ENCODE results near the gene SLC52A3. TPM values are rescaled to one million over a fixed set of nuclear protein-coding genes. Genes with fewer than 3 reads are reported as not detected.

Gene SLC52A3
- total RNA-seq, 4 donors from 2014 or later: 0.15 to 8.5 (median 2.2) TPM

- no peaks in the 10 kb centered on the region for H3K9me3 ChIP-seq
- no peaks in the 10 kb centered on the region for H3K27me3 ChIP-seq
- DNase-seq (ENCODE audit: low spot score in 2 of 2): no peak
- WGBS: 68% methylated on average over 1 of the region's 1 CpG
- no peak overlapping the region for H3K27ac ChIP-seq
- no peaks in the 10 kb centered on the region for H3K36me3 ChIP-seq
- TF ChIP-seq CTCF (IDR thresholded peaks at IDR 0.05) (no peak), POLR2AphosphoS5 (IDR thresholded peaks at IDR 0.05) (no peak), EP300 (IDR thresholded peaks at IDR 0.05) (no peak), POLR2A (IDR thresholded peaks at IDR 0.05) (no peak)
- no peak overlapping the region for H3K4me3 ChIP-seq
- H3K4me1 ChIP-seq: no peaks in the 10 kb centered on the region
Measured at GRCh38 chr20:766906-767305, 1.4 kb downstream of the SLC52A3 start.

- Histone ChIP-seq H3K27me3 (peaks cover 17% of the 10 kb centered on the region), H3K27ac (no peak overlapping the region), H3K9me3 (no peaks in the 10 kb centered on the region), H3K4me1 (no peaks in the 10 kb centered on the region), H3K36me3 (no peaks in the 10 kb centered on the region), H3K4me3 (no peak overlapping the region)
- 61% methylated on average over 3 of the region's 3 CpGs for WGBS
- no peak for TF ChIP-seq POLR2AphosphoS5 (IDR thresholded peaks at IDR 0.05)
- no peak for TF ChIP-seq EP300 (IDR thresholded peaks at IDR 0.05)
- TF ChIP-seq POLR2A (IDR thresholded peaks at IDR 0.05): no peak
- TF ChIP-seq CTCF (IDR thresholded peaks at IDR 0.05): no peak
- no peak for DNase-seq (ENCODE audit: low spot score in 2 of 2)
Measured at GRCh38 chr20:764255-764654, 4.0 kb downstream of the SLC52A3 start.

GRCh38 chr20:761418-762381 lies 6.6 kb downstream of the SLC52A3 start:
- DNase-seq (ENCODE audit: low spot score in 2 of 2): no peak
- Histone ChIP-seq H3K4me1 (no peaks in the 10 kb centered on the region), H3K36me3 (no peaks in the 10 kb centered on the region), H3K27ac (no peak overlapping the region), H3K9me3 (no peaks in the 10 kb centered on the region), H3K4me3 (no peak overlapping the region), H3K27me3 (peaks cover 28% of the 10 kb centered on the region)
- TF ChIP-seq POLR2A (IDR thresholded peaks at IDR 0.05) (no peak), CTCF (IDR thresholded peaks at IDR 0.05) (no peak), EP300 (IDR thresholded peaks at IDR 0.05) (no peak), POLR2AphosphoS5 (IDR thresholded peaks at IDR 0.05) (no peak)
- 73% methylated on average over 7 of the region's 24 CpGs for WGBS

GRCh38 chr20:760751-761417 lies 7.4 kb downstream of the SLC52A3 start:
- TF ChIP-seq POLR2AphosphoS5 (IDR thresholded peaks at IDR 0.05): no peak
- TF ChIP-seq EP300 (IDR thresholded peaks at IDR 0.05): no peak
- TF ChIP-seq CTCF (IDR thresholded peaks at IDR 0.05): peak in 1 of 2 donors; percentile 78
- no peak for TF ChIP-seq POLR2A (IDR thresholded peaks at IDR 0.05)
- Histone ChIP-seq H3K27me3 (peaks cover 28% of the 10 kb centered on the region), H3K36me3 (no peaks in the 10 kb centered on the region), H3K27ac (no peak overlapping the region), H3K4me3 (no peak overlapping the region), H3K9me3 (no peaks in the 10 kb centered on the region), H3K4me1 (no peaks in the 10 kb centered on the region)
- DNase-seq (ENCODE audit: low spot score in 2 of 2): no peak
- 41% methylated on average over 18 of the region's 44 CpGs for WGBS

- 30% methylated on average over 3 of the region's 3 CpGs for WGBS
- Histone ChIP-seq H3K4me1 (no peaks in the 10 kb centered on the region), H3K4me3 (no peak overlapping the region), H3K27me3 (peaks cover 32% of the 10 kb centered on the region), H3K9me3 (no peaks in the 10 kb centered on the region), H3K27ac (no peak overlapping the region), H3K36me3 (no peaks in the 10 kb centered on the region)
- TF ChIP-seq POLR2A (IDR thresholded peaks at IDR 0.05) (no peak), CTCF (IDR thresholded peaks at IDR 0.05) (no peak), EP300 (IDR thresholded peaks at IDR 0.05) (no peak), POLR2AphosphoS5 (IDR thresholded peaks at IDR 0.05) (no peak)
- DNase-seq (ENCODE audit: low spot score in 2 of 2): no peak
Measured at GRCh38 chr20:757506-757905, 10.8 kb downstream of the SLC52A3 start.
